Gastroesophageal sphincter (tissue), 3 donors: ENCODE measurements around the gene TNC.

ENCODE experiments used
- EP300 ChIP-seq: sonication (generic); formaldehyde crosslinking; IDR thresholded peaks from one replicate; pipeline ENCODE4 v1.6.1; 2017; ENCODE audit warnings: antibody characterized with exemption, mild to moderate bottlenecking
- TF ChIP-seq, protein P1 (sequence below), 4 experiments: fragments of 200-600 bp in 2 of 4; fragments of 450-650 bp in 2 of 4; sonication (generic) in 1 of 4; IDR thresholded peaks; one replicate each; pipeline ENCODE4 v1.5.1; 2017 to 2019; ENCODE audit warnings: antibody characterized with exemption in 4 of 4, mild to moderate bottlenecking in 2 of 4, moderate library complexity in 2 of 4

DNA sequence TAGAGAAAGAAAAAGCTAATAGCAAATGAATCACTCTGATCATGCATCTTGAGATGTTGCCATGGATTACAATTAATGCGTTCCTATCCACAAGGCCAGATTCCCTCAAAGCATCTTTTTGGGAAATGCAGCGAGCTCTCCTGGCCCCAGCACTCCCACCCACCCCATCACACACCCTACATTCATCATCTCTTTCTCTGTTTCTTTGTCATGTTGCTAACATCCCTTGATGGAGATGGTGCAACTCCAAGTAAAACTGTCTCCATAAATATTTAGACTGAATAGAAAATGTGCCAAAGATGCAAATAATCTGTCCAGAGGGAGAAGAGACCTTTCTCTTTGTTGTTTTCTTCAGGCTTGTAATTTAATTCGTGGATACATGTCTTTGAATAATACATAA, 30.8 kb upstream of the TNC start:
- TF ChIP-seq, protein P1, sequence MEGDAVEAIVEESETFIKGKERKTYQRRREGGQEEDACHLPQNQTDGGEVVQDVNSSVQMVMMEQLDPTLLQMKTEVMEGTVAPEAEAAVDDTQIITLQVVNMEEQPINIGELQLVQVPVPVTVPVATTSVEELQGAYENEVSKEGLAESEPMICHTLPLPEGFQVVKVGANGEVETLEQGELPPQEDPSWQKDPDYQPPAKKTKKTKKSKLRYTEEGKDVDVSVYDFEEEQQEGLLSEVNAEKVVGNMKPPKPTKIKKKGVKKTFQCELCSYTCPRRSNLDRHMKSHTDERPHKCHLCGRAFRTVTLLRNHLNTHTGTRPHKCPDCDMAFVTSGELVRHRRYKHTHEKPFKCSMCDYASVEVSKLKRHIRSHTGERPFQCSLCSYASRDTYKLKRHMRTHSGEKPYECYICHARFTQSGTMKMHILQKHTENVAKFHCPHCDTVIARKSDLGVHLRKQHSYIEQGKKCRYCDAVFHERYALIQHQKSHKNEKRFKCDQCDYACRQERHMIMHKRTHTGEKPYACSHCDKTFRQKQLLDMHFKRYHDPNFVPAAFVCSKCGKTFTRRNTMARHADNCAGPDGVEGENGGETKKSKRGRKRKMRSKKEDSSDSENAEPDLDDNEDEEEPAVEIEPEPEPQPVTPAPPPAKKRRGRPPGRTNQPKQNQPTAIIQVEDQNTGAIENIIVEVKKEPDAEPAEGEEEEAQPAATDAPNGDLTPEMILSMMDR (IDR thresholded peaks at IDR 0.05): no peak
- TF ChIP-seq EP300: no peak
